Measurements from ENCODE around the gene NMU. TPM values are rescaled to one million over a fixed set of nuclear protein-coding genes. Genes with fewer than 3 reads are reported as not detected.

Gene NMU
- total and polyA plus RNA-seq, 9 of the 15 experiments (the other 6 are each of a cell fraction or from before 2014, with no cell fraction given): 73.8 to 846 (median 599) TPM

DNA sequence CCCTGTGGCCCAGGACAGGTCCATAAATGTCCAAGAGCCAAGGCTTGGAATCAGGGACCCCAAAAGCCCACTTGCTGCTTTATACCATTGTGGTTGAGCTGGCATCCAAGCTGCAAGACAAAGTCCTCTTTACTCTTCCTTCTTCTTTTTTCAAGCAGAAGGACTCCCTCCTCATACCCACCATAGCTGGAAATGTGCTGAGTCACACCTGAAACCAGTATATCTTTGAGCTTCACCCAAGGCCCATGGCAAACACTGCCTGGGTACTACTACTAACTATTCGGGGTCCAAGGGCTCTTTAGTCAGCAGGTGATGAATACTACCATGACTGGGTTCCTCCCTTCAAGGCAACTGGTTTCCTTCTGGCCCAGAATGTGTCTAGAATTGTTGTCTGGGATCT lies 37.3 kb upstream of the NMU start (continued):
- TF ChIP-seq ELF1 (tag; IDR thresholded peaks at IDR 0.05) (no peak), MAFG (tag; conservative IDR thresholded peaks at IDR 0.05) (peak; percentile 94), HNRNPUL1 (IDR thresholded peaks at IDR 0.05; ENCODE audit: low read length) (no peak), ARID1B (IDR thresholded peaks at IDR 0.05) (0 out of 2 replicates have a peak, but pooled peaks have one; percentile 9), MAFF (IDR thresholded peaks at IDR 0.05; ENCODE audit: low read length) (peak; percentile 85)

DNA sequence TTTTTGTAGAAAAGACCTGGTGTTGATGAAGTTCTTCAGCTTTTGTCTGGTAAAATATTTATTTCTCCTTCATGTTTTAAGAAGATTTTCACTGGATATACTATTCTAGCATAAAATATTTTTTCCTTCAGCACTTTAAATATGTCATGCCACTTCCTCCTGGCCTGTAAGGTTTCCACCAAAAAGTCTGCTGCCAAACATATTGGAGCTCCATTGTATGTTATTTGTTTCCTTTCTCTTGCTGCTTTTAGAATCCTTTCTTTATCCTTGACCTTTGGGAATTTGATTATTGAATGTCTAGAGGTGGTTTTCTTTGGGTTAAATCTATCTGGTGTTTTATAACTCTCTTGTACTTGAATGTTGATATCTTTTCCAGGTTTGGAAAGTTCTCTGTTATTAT lies 35.6 kb upstream of the NMU start:
- Histone ChIP-seq H2AFZ (ENCODE audit: low read depth, low read length) (0 out of 2 replicates have a peak overlapping the region, but pooled peaks have one; percentile 5), H3K79me2 (ENCODE audit: control insufficient read depth, insufficient read depth, low read length) (no peaks in the 10 kb centered on the region), H3K27ac (ENCODE audit: extremely low read depth, low read depth, low read length) (no peak overlapping the region), H3K4me2 (ENCODE audit: insufficient read depth, low read length) (no peak overlapping the region), H3K27me3 (ENCODE audit: control insufficient read depth in 2 of 2, insufficient read depth in 2 of 2, low read length in 2 of 2) (no peaks in the 10 kb centered on the region), H3K36me3 (ENCODE audit: control insufficient read depth, insufficient read depth, low read length) (no peaks in the 10 kb centered on the region), H3K9me3 (replicated peaks; ENCODE audit: control insufficient read depth, insufficient read depth, low read depth, low read length) (peaks cover 7% of the 10 kb centered on the region), H3K4me3 (no peak overlapping the region), H3K9me1 (ENCODE audit: control insufficient read depth, insufficient read depth, low read length) (no peaks in the 10 kb centered on the region), H3K4me1 (replicated peaks in 1 of 2; ENCODE audit: control insufficient read depth in 2 of 2, insufficient read depth in 2 of 2, low read length in 2 of 2) (peaks cover 4 to 30% of the 10 kb centered on the region in 2 experiments; a peak in 4 of 5 replicates), H4K20me1 (replicated peaks; ENCODE audit: control insufficient read depth, insufficient read depth, low read length) (no peaks in the 10 kb centered on the region), H3K9ac (ENCODE audit: insufficient read depth in 1 of 2, low read depth in 2 of 2, low read length in 2 of 2) (no peak overlapping the region)
- intact Hi-C loops (cut with micrococcal nuclease) (loop anchor here (5.0 kb wide), 1 partner anchor 61 kb away; no protein-coding TSS in a partner anchor), in situ Hi-C loops (cut with MboI) (no loop called here)
- no peak for ATAC-seq
- CTCF ChIA-PET (ENCODE audit: low intra/inter-chr PET ratio): no interaction called here
- POLR2A ChIA-PET: no interaction called here
- FAIRE-seq: no peak
- DNase-seq (ENCODE audit: extremely low read depth in 1 of 4, low spot score in 3 of 4): no peak
- no TSS peak for BruUV-seq (replicated peaks)
- TF ChIP-seq PHB (CRISPR knock-in tag; IDR thresholded peaks at IDR 0.05): no peak
- TF ChIP-seq HDAC1 (IDR thresholded peaks at IDR 0.05): peak in 1 of 2 experiments; percentile 84; a peak in 2 of 4 replicates
- no peak for TF ChIP-seq ZNF695 (CRISPR knock-in tag; IDR thresholded peaks at IDR 0.05)
- TF ChIP-seq ZFX (CRISPR knock-in tag; IDR thresholded peaks at IDR 0.05): no peak
- TF ChIP-seq TGIF2 (CRISPR knock-in tag; IDR thresholded peaks at IDR 0.05): no peak
- TF ChIP-seq, protein P1, sequence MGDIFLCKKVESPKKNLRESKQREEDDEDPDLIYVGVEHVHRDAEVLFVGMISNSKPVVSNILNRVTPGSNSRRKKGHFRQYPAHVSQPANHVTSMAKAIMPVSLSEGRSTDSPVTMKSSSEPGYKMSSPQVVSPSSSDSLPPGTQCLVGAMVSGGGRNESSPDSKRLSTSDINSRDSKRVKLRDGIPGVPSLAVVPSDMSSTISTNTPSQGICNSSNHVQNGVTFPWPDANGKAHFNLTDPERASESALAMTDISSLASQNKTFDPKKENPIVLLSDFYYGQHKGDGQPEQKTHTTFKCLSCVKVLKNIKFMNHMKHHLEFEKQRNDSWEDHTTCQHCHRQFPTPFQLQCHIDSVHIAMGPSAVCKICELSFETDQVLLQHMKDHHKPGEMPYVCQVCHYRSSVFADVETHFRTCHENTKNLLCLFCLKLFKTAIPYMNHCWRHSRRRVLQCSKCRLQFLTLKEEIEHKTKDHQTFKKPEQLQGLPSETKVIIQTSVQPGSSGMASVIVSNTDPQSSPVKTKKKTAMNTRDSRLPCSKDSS (IDR thresholded peaks at IDR 0.05; ENCODE audit: low read depth, partially characterized antibody): peak; percentile 78
- TF ChIP-seq RHOXF2B (CRISPR knock-in tag; conservative IDR thresholded peaks at IDR 0.05): no peak
- TF ChIP-seq HDAC8 (tag; IDR thresholded peaks at IDR 0.05): no peak
- TF ChIP-seq CBX1 (IDR thresholded peaks at IDR 0.05; ENCODE audit: low read depth): no peak
- no peak for TF ChIP-seq CBX8 (IDR thresholded peaks at IDR 0.05; ENCODE audit: borderline replicate concordance, extremely low read depth, low read depth, low read length, poor library complexity, severe bottlenecking)
- TF ChIP-seq, protein P2, sequence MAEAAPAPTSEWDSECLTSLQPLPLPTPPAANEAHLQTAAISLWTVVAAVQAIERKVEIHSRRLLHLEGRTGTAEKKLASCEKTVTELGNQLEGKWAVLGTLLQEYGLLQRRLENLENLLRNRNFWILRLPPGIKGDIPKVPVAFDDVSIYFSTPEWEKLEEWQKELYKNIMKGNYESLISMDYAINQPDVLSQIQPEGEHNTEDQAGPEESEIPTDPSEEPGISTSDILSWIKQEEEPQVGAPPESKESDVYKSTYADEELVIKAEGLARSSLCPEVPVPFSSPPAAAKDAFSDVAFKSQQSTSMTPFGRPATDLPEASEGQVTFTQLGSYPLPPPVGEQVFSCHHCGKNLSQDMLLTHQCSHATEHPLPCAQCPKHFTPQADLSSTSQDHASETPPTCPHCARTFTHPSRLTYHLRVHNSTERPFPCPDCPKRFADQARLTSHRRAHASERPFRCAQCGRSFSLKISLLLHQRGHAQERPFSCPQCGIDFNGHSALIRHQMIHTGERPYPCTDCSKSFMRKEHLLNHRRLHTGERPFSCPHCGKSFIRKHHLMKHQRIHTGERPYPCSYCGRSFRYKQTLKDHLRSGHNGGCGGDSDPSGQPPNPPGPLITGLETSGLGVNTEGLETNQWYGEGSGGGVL (CRISPR knock-in tag; IDR thresholded peaks at IDR 0.05): no peak
- TF ChIP-seq STAG1 (CRISPR knock-in tag; IDR thresholded peaks at IDR 0.05; ENCODE audit: borderline replicate concordance): no peak
- peak; percentile 92 for TF ChIP-seq CBX5 (IDR thresholded peaks at IDR 0.05; ENCODE audit: borderline replicate concordance, low read depth)
- TF ChIP-seq SMARCC2 (IDR thresholded peaks at IDR 0.05; ENCODE audit: low read depth): no peak
- no peak for TF ChIP-seq TEAD4 (IDR thresholded peaks at IDR 0.05; ENCODE audit: low read length)
- TF ChIP-seq TEAD4 (CRISPR knock-in tag; IDR thresholded peaks at IDR 0.05; ENCODE audit: borderline replicate concordance): no peak

Data from K562 (cell line).